Measurements from ENCODE around the gene VPS4B. TPM values are rescaled to one million over a fixed set of nuclear protein-coding genes. Genes with fewer than 3 reads are reported as not detected.

The VPS4B gene
- total and polyA plus RNA-seq, 2 of the 8 experiments (the other 6 are each of a cell fraction or from before 2014, with no cell fraction given), result 7.2 to 45.3 TPM

GRCh38 chr18:63422087-63422863 is at the start of gene VPS4B (continued):
- TF ChIP-seq KDM4A (IDR thresholded peaks at IDR 0.05; ENCODE audit: low read depth, low read length, severe bottlenecking) (peak; percentile 84), SRF (IDR thresholded peaks at IDR 0.05; ENCODE audit: low read depth, low read length) (peak; percentile 78), MAFK (IDR thresholded peaks at IDR 0.05; ENCODE audit: low read depth, low read length) (no peak), CTBP2 (IDR thresholded peaks at IDR 0.05; ENCODE audit: borderline replicate concordance, insufficient read depth, insufficient read length, low read length) (no peak), TAF1 (IDR thresholded peaks at IDR 0.05; ENCODE audit: low read depth, low read length) (peak; percentile 95), BCL11A (IDR thresholded peaks at IDR 0.05; ENCODE audit: low read depth in 2 of 2, low read length in 2 of 2) (no peak), ZNF274 (IDR thresholded peaks at IDR 0.05; ENCODE audit: borderline replicate concordance, extremely low read depth, low read length) (no peak), SIN3A (conservative IDR thresholded peaks at IDR 0.05 in 1 of 2, IDR thresholded peaks at IDR 0.05 in 1 of 2; ENCODE audit: low read depth in 1 of 2, low read length in 2 of 2) (peak; percentile 37 to 90; a peak in 3 of 4 replicates), RBBP5 (IDR thresholded peaks at IDR 0.05; ENCODE audit: borderline replicate concordance, low read depth, low read length) (peak; percentile 98), ASH2L (IDR thresholded peaks at IDR 0.05; ENCODE audit: low read length) (peak; percentile 97), CEBPB (IDR thresholded peaks at IDR 0.05; ENCODE audit: low read depth, low read length) (peak; percentile 82), EP300 (IDR thresholded peaks at IDR 0.05; ENCODE audit: borderline replicate concordance in 1 of 2, low read depth in 2 of 2, low read length in 2 of 2) (no peak), HDAC6 (IDR thresholded peaks at IDR 0.05; ENCODE audit: low read depth, low read length) (no peak), HDAC2 (IDR thresholded peaks at IDR 0.05; ENCODE audit: borderline replicate concordance in 1 of 2, low read depth in 2 of 2, low read length in 2 of 2) (peak in 1 of 2 experiments; percentile 31; a peak in 1 of 4 replicates), RFX5 (IDR thresholded peaks at IDR 0.05; ENCODE audit: borderline replicate concordance, low read depth, low read length) (no peak), CTCF (IDR thresholded peaks at IDR 0.05; ENCODE audit: control extremely low read depth in 1 of 3, insufficient read depth in 1 of 3, low read depth in 1 of 3, low read length in 3 of 3) (no peak), RXRA (IDR thresholded peaks at IDR 0.05; ENCODE audit: insufficient read depth, low read depth, low read length) (no peak), POLR2A (IDR thresholded peaks at IDR 0.05; ENCODE audit: control extremely low read depth in 1 of 2, low read depth in 2 of 2, low read length in 2 of 2) (peak; percentile 90 to 98), E2F6 (IDR thresholded peaks at IDR 0.05) (no peak), CREB1 (IDR thresholded peaks at IDR 0.05) (peak; percentile 99)

All from H1 (cell line).